C4-2B (cell line): ENCODE measurements around the gene TNNT2.

Experiments
- CTCF ChIP-seq: fragments of 450-650 bp; conservative IDR thresholded peaks from 2 replicates; pipeline ENCODE4 v1.5.1; 2017; ENCODE audit warnings: mild to moderate bottlenecking
- ZFX ChIP-seq: fragments of 450-650 bp; IDR thresholded peaks from 2 replicates; pipeline ENCODE4 v1.6.1; 2017

GRCh38 chr1:201317551-201317950, 59.9 kb downstream of the TNNT2 start:
- no peak for TF ChIP-seq CTCF
- TF ChIP-seq ZFX: no peak
